Kasumi-1 (cell line): ENCODE data around the gene BORCS6.

ENCODE experiments used
- DNase-seq, 2 experiments: peaks; one replicate each; lab custom pipeline; 2025; lab: John Stamatoyannopoulos, UW

BORCS6 gene

GRCh38 chr17:8142158-8142886, 47.7 kb downstream of the BORCS6 start:
- no peak for DNase-seq

- DNase-seq: no peak
Observed at GRCh38 chr17:8141741-8142140, 48.2 kb downstream of the BORCS6 start.

- no peak for DNase-seq
Observed at GRCh38 chr17:8141045-8141444, 48.9 kb downstream of the BORCS6 start.

- no peak for DNase-seq
Observed at GRCh38 chr17:8140065-8141029, 49.6 kb downstream of the BORCS6 start.

- DNase-seq: peak; percentile 81 to 90
Observed at GRCh38 chr17:8138672-8139371, 51.2 kb downstream of the BORCS6 start.

- DNase-seq: no peak
Observed at GRCh38 chr17:8138374-8138671, 51.7 kb downstream of the BORCS6 start.
